Fibroblast of lung (primary cell): ENCODE results near the gene PROB1. TPM values are rescaled to one million over a fixed set of nuclear protein-coding genes. Genes with fewer than 3 reads are reported as not detected.
A peak's percentile ranks its signal among the peaks of the same experiment; 100 is the strongest.

ENCODE experiments used
- DNase-seq, 2 donors: peaks; one replicate each; pipeline versions ENCODE4 v3.0.0 to v3.0.0-alpha.2; 2010; ENCODE audit warnings: low read depth in 2 of 2
- H2AFZ ChIP-seq: 2 replicates; pipeline ENCODE4 v1.5.1; 2012; ENCODE audit warnings: low read length, control low read depth, inconsistent platforms
- H3K27ac ChIP-seq: 2 replicates; pipeline ENCODE4 v1.5.1; 2011; ENCODE audit warnings: low read length, control low read depth; ENCODE audit not compliant: insufficient read depth
- H3K27me3 ChIP-seq: 2 replicates; pipeline ENCODE4 v1.5.1; 2011; ENCODE audit warnings: mild to moderate bottlenecking, low read length; ENCODE audit not compliant: control insufficient read depth, insufficient read depth
- H3K36me3 ChIP-seq: 2 replicates; pipeline ENCODE4 v1.5.1; 2011; ENCODE audit warnings: low read length; ENCODE audit not compliant: control insufficient read depth, insufficient read depth
- H3K4me1 ChIP-seq: 2 replicates; pipeline ENCODE4 v1.5.1; 2011; ENCODE audit warnings: low read length; ENCODE audit not compliant: control insufficient read depth, insufficient read depth; ENCODE audit errors: extremely low read depth
- H3K4me2 ChIP-seq: 2 replicates; pipeline ENCODE4 v1.5.1; 2011; ENCODE audit warnings: low read length, control low read depth; ENCODE audit not compliant: insufficient read depth; ENCODE audit errors: extremely low read depth
- H3K4me3 ChIP-seq, 4 experiments: fragments of 200-600 bp in 1 of 4; sonication (generic) in 1 of 4; replicated peaks in 1 of 4; 2 replicates each; pipeline ENCODE4 v1.5.1; 2011 to 2016; ENCODE audit warnings: low read length in 4 of 4, low read depth in 3 of 4, mild to moderate bottlenecking in 3 of 4, control low read depth in 2 of 4, inconsistent platforms in 1 of 4, mixed read lengths in 1 of 4; ENCODE audit not compliant: insufficient read depth in 1 of 4; ENCODE audit errors: control extremely low read depth in 1 of 4
- H3K79me2 ChIP-seq: 2 replicates; pipeline ENCODE4 v1.5.1; 2012; ENCODE audit warnings: mild to moderate bottlenecking, low read length, inconsistent platforms; ENCODE audit not compliant: control insufficient read depth, insufficient read depth
- H3K9ac ChIP-seq: 2 replicates; pipeline ENCODE4 v1.5.1; 2011; ENCODE audit warnings: mild to moderate bottlenecking, low read length, control low read depth; ENCODE audit not compliant: insufficient read depth
- H3K9me3 ChIP-seq: 2 replicates; pipeline ENCODE4 v1.5.1; 2012; ENCODE audit warnings: low read depth, low read length; ENCODE audit not compliant: control insufficient read depth, insufficient read depth
- H4K20me1 ChIP-seq: 2 replicates; pipeline ENCODE4 v1.5.1; 2011; ENCODE audit warnings: low read length; ENCODE audit not compliant: control insufficient read depth, insufficient read depth; ENCODE audit errors: extremely low read depth
- CTCF ChIP-seq, 2 donors: IDR thresholded peaks in 1 of 2; conservative IDR thresholded peaks in 1 of 2; 1 replicate in 1 of 2; 2 replicates in 1 of 2; pipeline ENCODE4 v1.5.1; 2011 to 2012; ENCODE audit warnings: low read length in 2 of 2, control low read depth in 1 of 2, inconsistent platforms in 1 of 2, low read depth in 1 of 2, mild to moderate bottlenecking in 1 of 2
- EZH2 ChIP-seq: IDR thresholded peaks from 2 replicates; pipeline ENCODE4 v1.5.1; 2012; ENCODE audit warnings: low read length, control low read depth, mild to moderate bottlenecking; ENCODE audit errors: missing control alignments
- polyA plus RNA-seq, 2 donors: library from polyadenylated mRNA; depleted of rRNA in 1 of 2; stranded (reverse) in 1 of 2; unstranded in 1 of 2; fragments of >200 nt; gene quantifications; 2 replicates each; pipeline ENCODE4 v1.2.1, GENCODE V29; 2011 to 2012; ENCODE audit warnings: missing spikeins in 1 of 2
- total RNA-seq: library from RNA; depleted of rRNA; stranded (reverse); fragments of >200 nt; gene quantifications from 2 replicates; pipeline ENCODE4 v1.2.1, GENCODE V29; 2014

The PROB1 gene
- total and polyA plus RNA-seq, 2 donors (not counting 1 experiment from before 2014, with no cell fraction given) = 0.34 to 1.5 TPM

GRCh38 chr5:139425497-139425896 is 30.6 kb upstream of the PROB1 start:
- no peak overlapping the region for H3K4me2 ChIP-seq
- peaks cover 7% of the 10 kb centered on the region for H3K4me1 ChIP-seq
- H3K79me2 ChIP-seq = no peaks in the 10 kb centered on the region
- H3K4me3 ChIP-seq = no peak overlapping the region
- H3K27ac ChIP-seq = no peak overlapping the region
- H3K36me3 ChIP-seq = no peaks in the 10 kb centered on the region
- no peaks in the 10 kb centered on the region for H4K20me1 ChIP-seq
- TF ChIP-seq EZH2 (no peak), CTCF (conservative IDR thresholded peaks at IDR 0.05 in 1 of 2, IDR thresholded peaks at IDR 0.05 in 1 of 2; ENCODE audit: low read depth in 1 of 2, low read length in 2 of 2) (no peak)
- no peaks in the 10 kb centered on the region for H3K9me3 ChIP-seq
- H2AFZ ChIP-seq = no peak overlapping the region
- no peak overlapping the region for H3K9ac ChIP-seq
- no peak for DNase-seq
- H3K27me3 ChIP-seq = no peaks in the 10 kb centered on the region

GRCh38 chr5:139422307-139422893 is 27.5 kb upstream of the PROB1 start:
- no peak overlapping the region for H3K27ac ChIP-seq
- H3K79me2 ChIP-seq = no peaks in the 10 kb centered on the region

More at GRCh38 chr5:139422307-139422893, 27.5 kb upstream of the PROB1 start:
- Histone ChIP-seq H3K27me3 (no peaks in the 10 kb centered on the region), H2AFZ (no peak overlapping the region), H3K4me2 (no peak overlapping the region), H3K4me3 (no peak overlapping the region), H4K20me1 (no peaks in the 10 kb centered on the region), H3K36me3 (no peaks in the 10 kb centered on the region), H3K4me1 (peaks cover 7% of the 10 kb centered on the region), H3K9me3 (no peaks in the 10 kb centered on the region), H3K9ac (no peak overlapping the region)
- peak; percentile 84 to 93 for TF ChIP-seq CTCF (conservative IDR thresholded peaks at IDR 0.05 in 1 of 2, IDR thresholded peaks at IDR 0.05 in 1 of 2; ENCODE audit: low read depth in 1 of 2, low read length in 2 of 2)
- TF ChIP-seq EZH2 = no peak
- peak; percentile 61 to 80 for DNase-seq
